BJ (cell line): ENCODE measurements around the gene PITPNC1. TPM values are rescaled to one million over a fixed set of nuclear protein-coding genes. Genes with fewer than 3 reads are reported as not detected.

ENCODE experiments used
- CTCF ChIA-PET: fragments of 350-600 bp; formaldehyde crosslinking; extraction: SDS; loops from one replicate; lab custom pipeline; 2021; ENCODE audit warnings: antibody characterized with exemption, inconsistent platforms; lab: Yijun Ruan, JAX
- POLR2A ChIA-PET: fragments of 300-600 bp; sonication (Branson Sonifier 250); formaldehyde crosslinking; extraction: SDS; loops from one replicate; lab custom pipeline; 2021; ENCODE audit warnings: antibody characterized with exemption; lab: Charles Lee
- DNase-seq: peaks from one replicate; pipeline ENCODE4 v3.0.0-alpha.2; 2011; ENCODE audit warnings: low read depth
- H3K27me3 ChIP-seq: 2 replicates; pipeline ENCODE4 v1.6.0; 2011; ENCODE audit warnings: low read length; ENCODE audit not compliant: control insufficient read depth, insufficient read depth
- H3K36me3 ChIP-seq: 2 replicates; pipeline ENCODE4 v1.5.1; 2011; ENCODE audit warnings: low read length; ENCODE audit not compliant: control insufficient read depth, insufficient read depth
- H3K4me3 ChIP-seq: 2 replicates; pipeline ENCODE4 v1.5.1; 2011; ENCODE audit warnings: low read depth, mild to moderate bottlenecking, control low read depth, low read length
- polyA plus RNA-seq: library from polyadenylated mRNA; depleted of rRNA; stranded (reverse); fragments of >200 nt; gene quantifications from 2 replicates; pipeline ENCODE4 v1.2.3, GENCODE V29; 2011
- TF ChIP-seq, protein P1 (sequence below): IDR thresholded peaks from 2 replicates; pipeline ENCODE4 v1.5.1; 2011; ENCODE audit warnings: low read depth, mild to moderate bottlenecking, control low read depth, inconsistent platforms, low read length, moderate library complexity; ENCODE audit not compliant: insufficient read depth

The PITPNC1 gene
- polyA plus RNA-seq, 1 experiment: 4.6 TPM

DNA sequence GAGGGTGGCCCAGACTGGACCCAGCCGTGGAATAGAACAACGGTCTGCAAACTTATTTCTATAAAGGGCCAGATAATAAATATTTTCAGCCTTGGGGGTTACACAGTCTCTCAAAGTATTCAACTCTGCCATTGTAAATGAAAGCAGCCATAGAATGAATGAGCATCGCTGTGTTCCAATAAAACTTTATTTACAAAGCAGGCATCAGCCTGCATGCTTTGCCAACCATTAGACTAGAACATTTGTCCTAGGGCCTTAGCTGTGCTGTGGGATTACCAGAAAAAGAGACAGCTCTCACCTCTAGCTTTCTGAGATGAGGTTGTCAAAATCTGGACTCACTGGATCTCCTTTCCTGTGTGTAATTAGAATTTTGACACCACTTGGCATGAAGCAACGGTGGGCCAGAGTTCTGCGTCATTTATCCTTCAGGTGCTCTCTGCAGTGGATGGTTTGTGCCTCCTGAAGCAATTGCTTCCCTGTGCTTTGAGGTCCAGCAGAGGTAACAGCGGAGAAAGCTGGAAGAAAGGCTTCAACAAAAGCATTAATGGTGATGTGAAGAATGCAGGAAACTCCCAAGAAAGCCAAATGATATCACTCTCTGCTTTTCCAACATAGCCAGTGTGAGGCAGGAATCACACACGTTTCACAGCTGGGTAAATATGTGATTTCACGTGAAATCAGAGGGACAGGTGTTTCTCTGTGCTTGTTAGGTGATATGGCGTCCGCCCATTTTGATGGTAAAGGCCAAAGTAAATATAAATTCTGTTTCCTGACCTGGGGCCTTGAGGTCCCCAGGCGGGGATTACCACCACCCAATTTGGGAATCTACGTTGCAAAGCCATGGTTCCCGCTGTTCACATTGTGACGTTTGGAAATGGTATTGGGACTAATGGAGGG lies 148.4 kb downstream of the PITPNC1 start:
- Histone ChIP-seq H3K27me3 (no peaks in the 10 kb centered on the region), H3K4me3 (no peak overlapping the region), H3K36me3 (no peaks in the 10 kb centered on the region)
- TF ChIP-seq, protein P1, sequence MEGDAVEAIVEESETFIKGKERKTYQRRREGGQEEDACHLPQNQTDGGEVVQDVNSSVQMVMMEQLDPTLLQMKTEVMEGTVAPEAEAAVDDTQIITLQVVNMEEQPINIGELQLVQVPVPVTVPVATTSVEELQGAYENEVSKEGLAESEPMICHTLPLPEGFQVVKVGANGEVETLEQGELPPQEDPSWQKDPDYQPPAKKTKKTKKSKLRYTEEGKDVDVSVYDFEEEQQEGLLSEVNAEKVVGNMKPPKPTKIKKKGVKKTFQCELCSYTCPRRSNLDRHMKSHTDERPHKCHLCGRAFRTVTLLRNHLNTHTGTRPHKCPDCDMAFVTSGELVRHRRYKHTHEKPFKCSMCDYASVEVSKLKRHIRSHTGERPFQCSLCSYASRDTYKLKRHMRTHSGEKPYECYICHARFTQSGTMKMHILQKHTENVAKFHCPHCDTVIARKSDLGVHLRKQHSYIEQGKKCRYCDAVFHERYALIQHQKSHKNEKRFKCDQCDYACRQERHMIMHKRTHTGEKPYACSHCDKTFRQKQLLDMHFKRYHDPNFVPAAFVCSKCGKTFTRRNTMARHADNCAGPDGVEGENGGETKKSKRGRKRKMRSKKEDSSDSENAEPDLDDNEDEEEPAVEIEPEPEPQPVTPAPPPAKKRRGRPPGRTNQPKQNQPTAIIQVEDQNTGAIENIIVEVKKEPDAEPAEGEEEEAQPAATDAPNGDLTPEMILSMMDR: no peak
- ChIA-PET CTCF (interaction anchor here (0.9 kb wide), 1 partner anchor 151 kb away, joined by 3 read pairs; no protein-coding TSS in a partner anchor), POLR2A (no interaction called here)
- DNase-seq: no peak

DNA sequence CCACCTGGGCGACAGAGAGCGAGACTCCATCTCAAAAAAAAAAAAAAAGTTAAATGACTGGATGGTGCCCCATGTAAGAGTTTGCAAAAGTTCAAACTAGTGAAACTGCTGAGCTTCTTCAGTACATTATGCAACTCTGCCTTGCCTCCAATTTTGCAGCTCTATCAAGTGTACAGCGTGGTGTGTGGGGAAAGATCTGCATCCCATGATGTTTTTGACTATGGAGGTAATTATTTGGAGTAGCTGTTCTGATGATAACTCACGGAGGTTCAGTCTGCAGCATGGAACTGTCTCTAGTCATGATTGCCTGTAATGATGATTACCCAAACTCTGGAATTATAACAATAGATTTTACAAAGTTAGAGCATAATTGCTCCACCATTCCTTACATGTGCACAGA lies 149.6 kb downstream of the PITPNC1 start:
- CTCF ChIA-PET: interaction anchor here (0.7 kb wide), 1 partner anchor 23 kb away, joined by 5 read pairs; no protein-coding TSS in a partner anchor
- POLR2A ChIA-PET: no interaction called here

DNA sequence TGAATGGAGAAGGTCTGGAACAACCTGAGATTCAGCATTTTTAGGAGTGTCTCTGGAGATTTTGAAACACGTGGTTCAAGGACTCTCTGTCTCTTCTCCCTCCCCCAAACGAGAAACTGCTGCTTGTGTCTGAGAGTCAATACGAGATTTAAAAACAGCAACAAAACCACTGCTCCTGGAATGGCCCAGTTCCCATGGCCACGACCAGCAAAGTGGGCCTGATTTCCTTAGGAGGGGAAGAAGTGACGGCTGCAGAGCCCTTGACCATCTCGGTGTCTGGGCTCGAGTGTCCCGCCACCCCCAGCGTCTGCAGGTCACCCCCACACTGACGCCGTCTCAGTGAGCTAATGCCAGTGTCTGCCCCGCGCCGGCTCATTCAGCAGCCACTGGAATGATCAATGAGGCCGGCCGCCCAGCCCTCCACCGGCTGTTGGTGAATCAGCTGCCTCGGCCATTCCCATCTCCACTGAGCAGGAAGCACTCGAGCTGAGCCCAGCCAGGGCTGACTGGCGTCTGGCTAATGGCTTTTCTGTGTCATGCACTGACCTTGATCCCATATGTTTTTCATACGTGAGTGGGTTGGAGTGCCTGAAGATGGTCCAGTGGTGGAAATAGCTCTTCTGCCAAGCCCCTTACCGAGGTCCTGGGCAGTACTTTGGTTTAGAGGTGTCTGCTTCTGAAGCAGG lies 151.8 kb downstream of the PITPNC1 start:
- ChIA-PET CTCF (interaction anchor here (0.6 to 0.9 kb wide), 2 partner anchors 10 to 142 kb away, joined by 3 read pairs; no protein-coding TSS in a partner anchor), POLR2A (interaction anchor here (0.5 kb wide), 1 partner anchor 166 kb away, joined by 10 read pairs; no protein-coding TSS in a partner anchor)
- DNase-seq: peak; percentile 70
- TF ChIP-seq, protein P1: no peak
- Histone ChIP-seq H3K4me3 (peak overlapping the region; percentile 35), H3K36me3 (no peaks in the 10 kb centered on the region), H3K27me3 (no peaks in the 10 kb centered on the region)

More for the DNA sequence above, 149.6 kb downstream of the PITPNC1 start:
- no peaks in the 10 kb centered on the region for H3K27me3 ChIP-seq
- TF ChIP-seq, protein P1: no peak
- DNase-seq: no peak
- no peaks in the 10 kb centered on the region for H3K36me3 ChIP-seq
- no peak overlapping the region for H3K4me3 ChIP-seq

DNA sequence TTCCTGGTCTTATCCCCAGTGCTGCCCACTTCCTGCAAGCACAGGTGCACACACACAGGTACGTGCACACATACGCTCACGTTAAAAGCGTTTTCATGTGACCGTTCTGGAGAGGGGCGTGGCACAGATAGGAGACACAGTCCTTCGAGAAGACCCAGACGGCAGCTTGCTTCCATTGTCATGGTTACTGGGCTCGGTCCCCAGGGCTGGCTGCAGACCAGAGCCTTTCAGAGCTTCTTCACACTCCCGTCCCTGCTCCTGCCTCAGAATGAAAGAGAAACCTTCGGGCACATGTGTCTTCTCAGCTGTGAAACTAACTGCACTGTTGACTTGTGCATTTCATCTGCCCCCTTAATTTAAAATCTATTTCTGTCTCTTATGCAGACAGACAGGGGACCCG lies 154.2 kb downstream of the PITPNC1 start:
- Histone ChIP-seq H3K27me3 (no peaks in the 10 kb centered on the region), H3K4me3 (no peak overlapping the region), H3K36me3 (no peaks in the 10 kb centered on the region)
- ChIA-PET CTCF (interaction anchor here (0.6 to 2.0 kb wide), 2 partner anchors 17 to 153 kb away, joined by 4 to 6 read pairs; no protein-coding TSS in a partner anchor), POLR2A (no interaction called here)
- no peak for DNase-seq
- TF ChIP-seq, protein P1: no peak
